Upper lobe of left lung (tissue), 4 donors: ENCODE results near the gene FNDC3A.

Experiments
- POLR2A ChIP-seq, 4 donors: fragments of 450-650 bp; IDR thresholded peaks; one replicate each; pipeline ENCODE4 v1.5.1; 2016 to 2017; ENCODE audit warnings: antibody characterized with exemption in 4 of 4, mild to moderate bottlenecking in 2 of 4
- TF ChIP-seq, protein P1 (sequence below), 6 experiments: fragments of 450-650 bp in 4 of 6; fragments of 200-600 bp in 2 of 6; sonication (generic) in 2 of 6; IDR thresholded peaks; one replicate each; pipeline ENCODE4 v1.5.1; 2016 to 2019; ENCODE audit warnings: antibody characterized with exemption in 6 of 6

DNA sequence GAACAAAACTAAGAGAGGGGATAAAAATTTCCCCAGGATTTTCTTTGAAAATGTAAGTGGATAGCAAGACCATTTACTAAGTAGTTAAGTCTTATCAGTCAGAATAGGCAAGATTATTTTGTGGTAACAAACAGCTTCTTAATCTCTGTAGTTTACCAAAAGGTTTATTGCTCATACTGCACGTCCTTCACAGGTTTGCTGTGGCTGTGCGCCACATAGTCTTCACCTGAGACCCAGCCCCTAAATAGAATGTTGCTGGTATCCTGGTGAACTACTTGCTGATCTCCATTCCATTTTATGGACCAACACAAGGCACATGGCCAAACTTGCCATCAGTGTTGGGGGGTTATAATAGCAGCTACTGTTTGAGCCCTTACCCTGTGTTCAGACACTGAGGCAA lies 44.6 kb downstream of the FNDC3A start:
- TF ChIP-seq, protein P1, sequence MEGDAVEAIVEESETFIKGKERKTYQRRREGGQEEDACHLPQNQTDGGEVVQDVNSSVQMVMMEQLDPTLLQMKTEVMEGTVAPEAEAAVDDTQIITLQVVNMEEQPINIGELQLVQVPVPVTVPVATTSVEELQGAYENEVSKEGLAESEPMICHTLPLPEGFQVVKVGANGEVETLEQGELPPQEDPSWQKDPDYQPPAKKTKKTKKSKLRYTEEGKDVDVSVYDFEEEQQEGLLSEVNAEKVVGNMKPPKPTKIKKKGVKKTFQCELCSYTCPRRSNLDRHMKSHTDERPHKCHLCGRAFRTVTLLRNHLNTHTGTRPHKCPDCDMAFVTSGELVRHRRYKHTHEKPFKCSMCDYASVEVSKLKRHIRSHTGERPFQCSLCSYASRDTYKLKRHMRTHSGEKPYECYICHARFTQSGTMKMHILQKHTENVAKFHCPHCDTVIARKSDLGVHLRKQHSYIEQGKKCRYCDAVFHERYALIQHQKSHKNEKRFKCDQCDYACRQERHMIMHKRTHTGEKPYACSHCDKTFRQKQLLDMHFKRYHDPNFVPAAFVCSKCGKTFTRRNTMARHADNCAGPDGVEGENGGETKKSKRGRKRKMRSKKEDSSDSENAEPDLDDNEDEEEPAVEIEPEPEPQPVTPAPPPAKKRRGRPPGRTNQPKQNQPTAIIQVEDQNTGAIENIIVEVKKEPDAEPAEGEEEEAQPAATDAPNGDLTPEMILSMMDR (IDR thresholded peaks at IDR 0.05) = no peak
- TF ChIP-seq POLR2A (IDR thresholded peaks at IDR 0.05) = no peak
